HCT116 (cell line): Measurements from ENCODE around the gene ERC2. TPM values are rescaled to one million over a fixed set of nuclear protein-coding genes. Genes with fewer than 3 reads are reported as not detected.

Experiments used
- ATAC-seq: fragments of 200-7000 bp; cut with Tn5 transposase; 2 replicates; pipeline ENCODE4 v1.9.1; 2020; ENCODE audit warnings: mild to moderate bottlenecking, moderate library complexity
- BruUV-seq: library from RNA; stranded (reverse); fragments of 400-500 nt; replicated peaks from 2 replicates; lab custom pipeline; 2021; lab: Mats Ljungman, UMichigan
- CTCF ChIA-PET: fragments of 300-600 bp; sonication (Branson Sonifier 250); formaldehyde crosslinking; loops from one replicate; lab custom pipeline; 2021; ENCODE audit warnings: antibody characterized with exemption; lab: Charles Lee
- POLR2A ChIA-PET: fragments of 300-600, 350-600 bp; sonication (Branson Sonifier 250); formaldehyde crosslinking; loops from one replicate; lab custom pipeline; 2021; ENCODE audit warnings: antibody characterized with exemption; lab: Charles Lee
- RAD21 ChIA-PET, 2 experiments: fragments of 300-600 bp; sonication (Branson Sonifier 250); formaldehyde crosslinking; loops; one replicate each; lab custom pipeline; 2023; ENCODE audit warnings: low total read pairs in 2 of 2; ENCODE audit not compliant: uncharacterized antibody in 2 of 2, unreplicated experiment in 2 of 2, low non-redundant PET in 1 of 2; lab: Charles Lee
- DNase-seq: peaks from one replicate; pipeline ENCODE4 v3.0.0-alpha.2; 2010; ENCODE audit warnings: low read depth, low spot score
- H2AFZ ChIP-seq: fragments of 200-600 bp; shearing (Covaris generic), sonication (generic); 2 replicates; pipeline ENCODE4 v1.6.1; 2017; ENCODE audit warnings: low read depth, mixed run types, mixed read lengths, antibody characterized with exemption, low read length; ENCODE audit not compliant: poor library complexity, severe bottlenecking
- H3K27ac ChIP-seq: 2 replicates; pipeline ENCODE4 v1.5.1; 2012; ENCODE audit warnings: low read depth, low read length
- H3K27me3 ChIP-seq: fragments of 200-600 bp; sonication (generic); 2 replicates; pipeline ENCODE4 v1.6.1; 2016; ENCODE audit warnings: mixed run types, low read length, mixed read lengths; ENCODE audit not compliant: insufficient read depth
- H3K36me3 ChIP-seq, 2 experiments: fragments of 200-500 bp in 1 of 2; fragments of 200-600 bp in 1 of 2; sonication (Bioruptor generic) in 1 of 2; sonication (generic) in 1 of 2; 2 replicates each; pipeline versions ENCODE4 v1.5.1 to v1.6.1; 2014 to 2016; ENCODE audit warnings: low read length in 2 of 2, inconsistent platforms in 1 of 2, mixed read lengths in 1 of 2, mixed run types in 1 of 2; ENCODE audit not compliant: insufficient read depth in 2 of 2, control insufficient read depth in 1 of 2
- H3K4me1 ChIP-seq, 2 experiments: fragments of 200-600 bp in 1 of 2; sonication (generic) in 1 of 2; 2 replicates each; pipeline versions ENCODE4 v1.5.1 to v1.6.1; 2012 to 2017; ENCODE audit warnings: low read length in 2 of 2, inconsistent platforms in 1 of 2, mild to moderate bottlenecking in 1 of 2, mixed read lengths in 1 of 2, mixed run types in 1 of 2, moderate library complexity in 1 of 2; ENCODE audit not compliant: insufficient read depth in 2 of 2, control insufficient read depth in 1 of 2
- H3K4me2 ChIP-seq: fragments of 200-600 bp; sonication (generic); 2 replicates; pipeline ENCODE4 v1.6.1; 2017; ENCODE audit warnings: mixed run types, low read length, mixed read lengths
- H3K4me3 ChIP-seq, 2 experiments: fragments of 200-600 bp in 1 of 2; sonication (generic) in 1 of 2; replicated peaks in 1 of 2; 2 replicates each; pipeline ENCODE4 v1.5.1; 2011 to 2016; ENCODE audit warnings: low read length in 2 of 2, control low read depth in 1 of 2, low read depth in 1 of 2, mild to moderate bottlenecking in 1 of 2, mixed read lengths in 1 of 2, mixed run types in 1 of 2
- H3K79me2 ChIP-seq: fragments of 200-600 bp; sonication (generic); 2 replicates; pipeline ENCODE4 v1.6.1; 2017; ENCODE audit warnings: mild to moderate bottlenecking, mixed run types, low read length, moderate library complexity, mixed read lengths; ENCODE audit not compliant: insufficient read depth
- H3K9ac ChIP-seq: fragments of 200-600 bp; sonication (generic); 2 replicates; pipeline ENCODE4 v1.6.1; 2016; ENCODE audit warnings: low read length, mixed read lengths
- H3K9me2 ChIP-seq: fragments of 200-600 bp; sonication (generic), shearing (Covaris generic); 2 replicates; pipeline ENCODE4 v1.6.1; 2017; ENCODE audit warnings: mixed run types, mild to moderate bottlenecking, moderate library complexity; ENCODE audit not compliant: insufficient read depth
- H3K9me3 ChIP-seq, 2 experiments: fragments of 200-500 bp in 1 of 2; fragments of 200-600 bp in 1 of 2; sonication (Bioruptor generic) in 1 of 2; sonication (generic) in 1 of 2; 2 replicates each; pipeline ENCODE4 v1.6.1; 2014 to 2017; ENCODE audit warnings: low read length in 2 of 2, mixed read lengths in 2 of 2, inconsistent platforms in 1 of 2, low read depth in 1 of 2, mild to moderate bottlenecking in 1 of 2, mixed run types in 1 of 2, moderate library complexity in 1 of 2; ENCODE audit not compliant: control insufficient read depth in 1 of 2, insufficient read depth in 1 of 2
- H4K20me1 ChIP-seq: fragments of 200-600 bp; sonication (generic), shearing (Covaris generic); 2 replicates; pipeline ENCODE4 v1.6.1; 2017; ENCODE audit warnings: mixed run types, mild to moderate bottlenecking, moderate library complexity; ENCODE audit not compliant: insufficient read depth
- CBX3 ChIP-seq: IDR thresholded peaks from 2 replicates; pipeline ENCODE4 v1.6.1; 2012; ENCODE audit warnings: low read depth
- CEBPB ChIP-seq: IDR thresholded peaks from 2 replicates; pipeline ENCODE4 v1.6.1; 2012; ENCODE audit warnings: low read depth
- ELF1 ChIP-seq: IDR thresholded peaks from 2 replicates; pipeline ENCODE4 v1.6.1; 2012; ENCODE audit warnings: low read depth, borderline replicate concordance
- JUND ChIP-seq: IDR thresholded peaks from 2 replicates; pipeline ENCODE4 v1.6.1; 2012
- POLR2A ChIP-seq: IDR thresholded peaks from 2 replicates; pipeline ENCODE4 v1.7.0; 2011; ENCODE audit warnings: borderline replicate concordance; ENCODE audit not compliant: insufficient read depth, insufficient read length; ENCODE audit errors: extremely low read depth
- RAD21 ChIP-seq: IDR thresholded peaks from 2 replicates; pipeline ENCODE4 v1.6.1; 2012; ENCODE audit warnings: low read depth, mild to moderate bottlenecking
- SIN3A ChIP-seq: IDR thresholded peaks from 2 replicates; pipeline ENCODE4 v1.6.1; 2012; ENCODE audit warnings: low read depth
- SP1 ChIP-seq: IDR thresholded peaks from 2 replicates; pipeline ENCODE4 v1.6.1; 2012; ENCODE audit warnings: low read depth
- TCF7L2 ChIP-seq: IDR thresholded peaks from 2 replicates; pipeline ENCODE4 v1.7.0; 2011; ENCODE audit warnings: borderline replicate concordance, inconsistent platforms; ENCODE audit not compliant: insufficient read depth, insufficient read length; ENCODE audit errors: extremely low read depth
- YY1 ChIP-seq: IDR thresholded peaks from 2 replicates; pipeline ENCODE4 v1.6.1; 2011; ENCODE audit warnings: low read length, low read depth, moderate library complexity, mild to moderate bottlenecking; ENCODE audit not compliant: insufficient replicate concordance; ENCODE audit errors: extremely low read depth
- ZFX ChIP-seq: fragments of 450-650 bp; IDR thresholded peaks from 2 replicates; pipeline ENCODE4 v1.6.1; 2017
- ZNF274 ChIP-seq: fragments of 200-500 bp; sonication (Bioruptor generic); IDR thresholded peaks from 2 replicates; pipeline ENCODE4 v1.6.1; 2014; ENCODE audit warnings: mild to moderate bottlenecking, low read depth, low read length, inconsistent platforms
- intact Hi-C: fragments of 100-400 bp; cut with micrococcal nuclease; formaldehyde crosslinking; loops from 2 replicates; pipeline ENCODE4 v1.10.0; 2022
- total RNA-seq: library from RNA; stranded (reverse); gene quantifications from one replicate; pipeline ENCODE4 v1.2.1, GENCODE V29; 2021; ENCODE audit not compliant: unreplicated experiment
- TF ChIP-seq, protein P1 (sequence below): IDR thresholded peaks from 2 replicates; pipeline ENCODE4 v1.6.1; 2012
- TF ChIP-seq, protein P2 (sequence below): IDR thresholded peaks from 2 replicates; pipeline ENCODE4 v1.6.1; 2011; ENCODE audit warnings: mild to moderate bottlenecking, low read length, moderate library complexity; ENCODE audit not compliant: insufficient replicate concordance; ENCODE audit errors: extremely low read depth

Gene ERC2
- total RNA-seq, 1 experiment from 2014 or later: not detected

DNA sequence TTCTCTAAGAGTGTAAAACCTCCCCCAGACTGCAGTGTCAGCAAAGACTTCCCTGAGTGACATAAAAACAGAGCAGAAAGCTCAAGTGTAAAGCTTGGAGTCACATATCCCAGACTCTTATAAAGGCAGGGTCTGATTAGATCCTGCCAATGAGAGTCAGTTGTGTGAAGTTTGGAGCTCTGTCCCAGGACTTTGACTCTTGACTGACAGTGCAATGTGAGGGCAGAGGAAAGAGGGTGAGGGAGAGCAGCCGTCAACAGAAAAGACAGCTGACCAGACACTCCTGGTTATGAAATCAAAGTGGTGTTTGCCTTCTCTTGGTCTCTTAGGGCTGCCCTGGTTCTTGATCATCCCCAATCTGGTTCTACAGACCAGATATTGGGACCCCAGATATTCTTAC is 393.2 kb downstream of the ERC2 start:
- Histone ChIP-seq H3K4me1 (no peaks in the 10 kb centered on the region), H3K79me2 (no peaks in the 10 kb centered on the region), H3K9me2 (no peaks in the 10 kb centered on the region), H4K20me1 (no peaks in the 10 kb centered on the region), H3K9ac (no peak overlapping the region), H3K4me3 (no peak overlapping the region), H2AFZ (no peak overlapping the region), H3K27me3 (no peaks in the 10 kb centered on the region), H3K4me2 (no peak overlapping the region), H3K36me3 (no peaks in the 10 kb centered on the region), H3K27ac (no peak overlapping the region), H3K9me3 (no peaks in the 10 kb centered on the region; a peak in 1 of 4 replicates)
- CTCF ChIA-PET: no interaction called here
- POLR2A ChIA-PET: no interaction called here
- intact Hi-C loops: no loop called here
- RAD21 ChIA-PET: no interaction called here
- no peak for TF ChIP-seq RAD21
- TF ChIP-seq TCF7L2: no peak
- TF ChIP-seq CBX3: no peak
- TF ChIP-seq POLR2A: no peak
- TF ChIP-seq ELF1: no peak
- TF ChIP-seq ZNF274: no peak
- TF ChIP-seq SIN3A: no peak
- TF ChIP-seq CEBPB: no peak
- TF ChIP-seq, protein P1, sequence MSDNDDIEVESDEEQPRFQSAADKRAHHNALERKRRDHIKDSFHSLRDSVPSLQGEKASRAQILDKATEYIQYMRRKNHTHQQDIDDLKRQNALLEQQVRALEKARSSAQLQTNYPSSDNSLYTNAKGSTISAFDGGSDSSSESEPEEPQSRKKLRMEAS: no peak
- TF ChIP-seq JUND: no peak
- TF ChIP-seq, protein P2, sequence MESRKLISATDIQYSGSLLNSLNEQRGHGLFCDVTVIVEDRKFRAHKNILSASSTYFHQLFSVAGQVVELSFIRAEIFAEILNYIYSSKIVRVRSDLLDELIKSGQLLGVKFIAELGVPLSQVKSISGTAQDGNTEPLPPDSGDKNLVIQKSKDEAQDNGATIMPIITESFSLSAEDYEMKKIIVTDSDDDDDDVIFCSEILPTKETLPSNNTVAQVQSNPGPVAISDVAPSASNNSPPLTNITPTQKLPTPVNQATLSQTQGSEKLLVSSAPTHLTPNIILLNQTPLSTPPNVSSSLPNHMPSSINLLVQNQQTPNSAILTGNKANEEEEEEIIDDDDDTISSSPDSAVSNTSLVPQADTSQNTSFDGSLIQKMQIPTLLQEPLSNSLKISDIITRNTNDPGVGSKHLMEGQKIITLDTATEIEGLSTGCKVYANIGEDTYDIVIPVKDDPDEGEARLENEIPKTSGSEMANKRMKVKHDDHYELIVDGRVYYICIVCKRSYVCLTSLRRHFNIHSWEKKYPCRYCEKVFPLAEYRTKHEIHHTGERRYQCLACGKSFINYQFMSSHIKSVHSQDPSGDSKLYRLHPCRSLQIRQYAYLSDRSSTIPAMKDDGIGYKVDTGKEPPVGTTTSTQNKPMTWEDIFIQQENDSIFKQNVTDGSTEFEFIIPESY: no peak
- TF ChIP-seq ZFX: no peak
- no peak for TF ChIP-seq SP1
- no peak for TF ChIP-seq YY1
- BruUV-seq: no TSS peak
- DNase-seq (no peak), ATAC-seq (no peak)
